H1 (cell line): ENCODE measurements around the gene GEMIN2. TPM values are rescaled to one million over a fixed set of nuclear protein-coding genes. Genes with fewer than 3 reads are reported as not detected.

ENCODE experiments used
- CTCF ChIA-PET: fragments of 300-600 bp; sonication (Branson Sonifier 250); formaldehyde crosslinking; loops from one replicate; lab custom pipeline; 2021; ENCODE audit not compliant: partially characterized antibody; lab: Charles Lee
- POLR2A ChIA-PET: fragments of 300-600 bp; sonication (Branson Sonifier 250); formaldehyde crosslinking; loops from one replicate; lab custom pipeline; 2021; ENCODE audit warnings: inconsistent platforms; ENCODE audit not compliant: partially characterized antibody; lab: Charles Lee
- DNase-seq, 2 experiments: peaks; one replicate each; pipeline versions ENCODE4 v3.0.0 to v3.0.0-alpha.2; 2010 to 2022; ENCODE audit warnings: low spot score in 2 of 2, low read depth in 1 of 2, mixed read lengths in 1 of 2
- FAIRE-seq: peaks from 2 replicates; lab custom pipeline; 2011; peaks lifted over from hg19 to GRCh38; lab: Jason Lieb, UNC
- H2AFZ ChIP-seq: 2 replicates; pipeline ENCODE4 v1.8.1; 2012; ENCODE audit warnings: low read length, inconsistent platforms
- H2AK5ac ChIP-seq: 2 replicates; pipeline ENCODE4 v1.6.1; 2013; ENCODE audit warnings: low read depth, low read length
- H2BK120ac ChIP-seq: replicated peaks from 2 replicates; pipeline ENCODE3; 2013; ENCODE audit warnings: low read depth, low read length, inconsistent platforms
- H2BK12ac ChIP-seq: 2 replicates; pipeline ENCODE4 v1.6.1; 2013; ENCODE audit warnings: low read depth, low read length
- H2BK15ac ChIP-seq: 2 replicates; pipeline ENCODE4 v1.6.1; 2013; ENCODE audit warnings: low read length
- H2BK20ac ChIP-seq: 2 replicates; pipeline ENCODE4 v1.6.1; 2013; ENCODE audit warnings: low read length
- H2BK5ac ChIP-seq: 2 replicates; pipeline ENCODE4 v1.6.1; 2013; ENCODE audit warnings: low read depth, low read length
- H3K14ac ChIP-seq: 2 replicates; pipeline ENCODE4 v1.6.1; 2013; ENCODE audit warnings: inconsistent platforms; ENCODE audit not compliant: insufficient read length
- H3K18ac ChIP-seq: 2 replicates; pipeline ENCODE4 v1.6.1; 2013; ENCODE audit warnings: low read length; ENCODE audit errors: extremely low read depth
- H3K23ac ChIP-seq: 2 replicates; pipeline ENCODE4 v1.6.1; 2013; ENCODE audit warnings: inconsistent platforms; ENCODE audit not compliant: insufficient read length
- H3K23me2 ChIP-seq: 2 replicates; pipeline ENCODE4 v1.6.1; 2013; ENCODE audit warnings: low read depth, low read length
- H3K27ac ChIP-seq: 2 replicates; pipeline ENCODE4 v1.6.1; 2011; ENCODE audit warnings: low read depth, low read length, inconsistent platforms
- H3K27me3 ChIP-seq, 4 experiments: replicated peaks in 1 of 4; 1 replicate in 1 of 4; 2 replicates in 3 of 4; pipeline versions ENCODE4 v1.6.1 to v1.8.1; 2011 to 2013; ENCODE audit warnings: low read length in 3 of 4, mild to moderate bottlenecking in 3 of 4, inconsistent platforms in 2 of 4, mixed read lengths in 2 of 4, moderate library complexity in 1 of 4; ENCODE audit not compliant: control insufficient read depth in 3 of 4, insufficient read depth in 3 of 4; ENCODE audit errors: extremely low read depth in 1 of 4
- H3K36me3 ChIP-seq, 4 experiments: 2 replicates each; pipeline versions ENCODE4 v1.6.1 to v1.8.1; 2011 to 2013; ENCODE audit warnings: mild to moderate bottlenecking in 4 of 4, low read length in 3 of 4, moderate library complexity in 2 of 4, control low read depth in 1 of 4, inconsistent platforms in 1 of 4; ENCODE audit not compliant: insufficient read depth in 4 of 4, control insufficient read depth in 2 of 4
- H3K4ac ChIP-seq: replicated peaks from 2 replicates; pipeline ENCODE3; 2013; ENCODE audit warnings: low read length, low read depth, mixed read lengths, inconsistent platforms; ENCODE audit not compliant: insufficient read length
- H3K4me1 ChIP-seq, 4 experiments: replicated peaks in 1 of 4; 1 replicate in 1 of 4; 2 replicates in 3 of 4; pipeline versions ENCODE4 v1.6.1 to v1.8.1; 2011 to 2013; ENCODE audit warnings: low read length in 3 of 4, inconsistent platforms in 2 of 4, mixed read lengths in 1 of 4; ENCODE audit not compliant: insufficient read depth in 4 of 4, control insufficient read depth in 3 of 4
- H3K4me2 ChIP-seq, 2 experiments: 2 replicates each; pipeline versions ENCODE4 v1.6.1 to v1.8.1; 2011 to 2013; ENCODE audit warnings: low read depth in 2 of 2, low read length in 2 of 2, control low read depth in 1 of 2, inconsistent platforms in 1 of 2, mild to moderate bottlenecking in 1 of 2; ENCODE audit not compliant: insufficient read depth in 1 of 2
- H3K4me3 ChIP-seq, 4 experiments: fragments of 200-600, 300-600 bp in 1 of 4; sonication (generic), shearing (Covaris generic), sonication (Bioruptor Twin) in 1 of 4; 2 replicates each; pipeline versions ENCODE4 v1.5.1 to v1.8.1; 2011 to 2016; ENCODE audit warnings: low read length in 4 of 4, low read depth in 3 of 4, control low read depth in 2 of 4, inconsistent platforms in 2 of 4, mild to moderate bottlenecking in 2 of 4, mixed read lengths in 1 of 4, moderate library complexity in 1 of 4; ENCODE audit not compliant: insufficient read depth in 2 of 4; ENCODE audit errors: extremely low read depth in 1 of 4
- H3K56ac ChIP-seq: replicated peaks from 2 replicates; pipeline ENCODE3; 2013; ENCODE audit warnings: low read depth, mild to moderate bottlenecking, mixed read lengths, low read length, inconsistent platforms; ENCODE audit not compliant: insufficient read length
- H3K79me1 ChIP-seq: 2 replicates; pipeline ENCODE4 v1.6.1; 2013; ENCODE audit warnings: low read depth, low read length, control low read depth
- H3K79me2 ChIP-seq, 2 experiments: 2 replicates each; pipeline versions ENCODE4 v1.6.1 to v1.8.1; 2012 to 2013; ENCODE audit warnings: low read length in 2 of 2, mild to moderate bottlenecking in 2 of 2, inconsistent platforms in 1 of 2; ENCODE audit not compliant: insufficient read depth in 2 of 2, control insufficient read depth in 1 of 2
- H3K9ac ChIP-seq, 4 experiments: replicated peaks in 1 of 4; 1 replicate in 1 of 4; 2 replicates in 3 of 4; pipeline versions ENCODE4 v1.6.1 to v1.8.1; 2011 to 2013; ENCODE audit warnings: low read depth in 3 of 4, low read length in 3 of 4, control low read depth in 2 of 4, mild to moderate bottlenecking in 2 of 4, moderate library complexity in 2 of 4, inconsistent platforms in 1 of 4; ENCODE audit errors: extremely low read depth in 1 of 4
- H3K9me3 ChIP-seq, 2 experiments: 2 replicates each; pipeline versions ENCODE4 v1.6.1 to v1.8.1; 2012 to 2013; ENCODE audit warnings: mild to moderate bottlenecking in 2 of 2, moderate library complexity in 2 of 2, control low read depth in 1 of 2, inconsistent platforms in 1 of 2, low read depth in 1 of 2, low read length in 1 of 2, mixed read lengths in 1 of 2; ENCODE audit not compliant: insufficient read depth in 2 of 2
- H4K20me1 ChIP-seq, 2 experiments: replicated peaks in 1 of 2; 2 replicates each; pipeline versions ENCODE3 to v1.8.1; 2011 to 2013; ENCODE audit warnings: inconsistent platforms in 2 of 2, low read length in 2 of 2, mild to moderate bottlenecking in 1 of 2; ENCODE audit not compliant: insufficient read depth in 2 of 2, control insufficient read depth in 1 of 2
- H4K5ac ChIP-seq: 2 replicates; pipeline ENCODE4 v1.6.1; 2013; ENCODE audit warnings: low read length, low read depth, mixed read lengths, inconsistent platforms; ENCODE audit not compliant: insufficient read length
- H4K8ac ChIP-seq: 2 replicates; pipeline ENCODE4 v1.8.0; 2013; ENCODE audit warnings: mild to moderate bottlenecking, moderate library complexity, low read length, inconsistent platforms; ENCODE audit not compliant: insufficient read depth; ENCODE audit errors: extremely low read depth
- H4K91ac ChIP-seq: replicated peaks from 2 replicates; pipeline ENCODE3; 2013; ENCODE audit warnings: low read length, mixed read lengths, inconsistent platforms; ENCODE audit not compliant: insufficient read length
- CBX5 ChIP-seq: fragments of 300-800, 300-1000 bp; sonication (generic); IDR thresholded peaks from 2 replicates; pipeline ENCODE4 v1.7.1; 2016; ENCODE audit warnings: antibody characterized with exemption, low read length, low read depth
- CREB1 ChIP-seq: IDR thresholded peaks from 2 replicates; pipeline ENCODE4 v1.6.1; 2012; ENCODE audit warnings: inconsistent platforms
- FOSL1 ChIP-seq: IDR thresholded peaks from 2 replicates; pipeline ENCODE4 v1.6.1; 2011; ENCODE audit warnings: mild to moderate bottlenecking, low read depth, low read length, moderate library complexity; ENCODE audit not compliant: insufficient read depth
- HDAC2 ChIP-seq, 2 experiments: fragments of 300-600 bp in 1 of 2; sonication (generic) in 1 of 2; IDR thresholded peaks; 2 replicates each; pipeline ENCODE4 v1.6.1; 2011 to 2012; ENCODE audit warnings: low read depth in 2 of 2, low read length in 2 of 2, mild to moderate bottlenecking in 2 of 2, moderate library complexity in 2 of 2, borderline replicate concordance in 1 of 2, inconsistent platforms in 1 of 2
- HDAC6 ChIP-seq: IDR thresholded peaks from one replicate; pipeline ENCODE4 v1.7.1; 2012; ENCODE audit warnings: low read depth, mild to moderate bottlenecking, inconsistent platforms, low read length, moderate library complexity
- JUND ChIP-seq: IDR thresholded peaks from 2 replicates; pipeline ENCODE4 v1.6.1; 2011; ENCODE audit warnings: mild to moderate bottlenecking, improper control_type of control experiment, low read length
- KDM1A ChIP-seq: fragments of 200-600, 300-600 bp; sonication (generic); IDR thresholded peaks from 2 replicates; pipeline ENCODE4 v1.7.1; 2016; ENCODE audit warnings: mild to moderate bottlenecking, low read length, borderline replicate concordance
- POU5F1 ChIP-seq: IDR thresholded peaks from 2 replicates; pipeline ENCODE4 v1.6.1; 2011; ENCODE audit warnings: low read depth, mild to moderate bottlenecking, low read length, moderate library complexity
- RXRA ChIP-seq: IDR thresholded peaks from 2 replicates; pipeline ENCODE4 v1.6.1; 2011; ENCODE audit warnings: low read depth, mild to moderate bottlenecking, low read length, moderate library complexity; ENCODE audit not compliant: insufficient read depth
- SIN3A ChIP-seq, 2 experiments: IDR thresholded peaks in 1 of 2; conservative IDR thresholded peaks in 1 of 2; 2 replicates each; pipeline ENCODE4 v1.6.1; 2011 to 2012; ENCODE audit warnings: low read length in 2 of 2, improper control_type of control experiment in 1 of 2, low read depth in 1 of 2, mild to moderate bottlenecking in 1 of 2
- SP4 ChIP-seq: IDR thresholded peaks from 2 replicates; pipeline ENCODE4 v1.6.1; 2012; ENCODE audit warnings: low read length, inconsistent platforms
- TAF7 ChIP-seq: optimal IDR thresholded peaks from 2 replicates; pipeline ENCODE3; 2011; ENCODE audit warnings: low read depth, mild to moderate bottlenecking, inconsistent platforms, low read length, moderate library complexity, borderline replicate concordance
- polyA plus RNA-seq, 7 experiments: library from polyadenylated mRNA; depleted of rRNA in 3 of 7; stranded (reverse) in 5 of 7; unstranded in 2 of 7; fragments of >200 nt in 5 of 7; fragments of 200-250 nt in 2 of 7; gene quantifications; 1 replicate in 5 of 7; 2 replicates in 1 of 7; 4 replicates in 1 of 7; pipeline versions ENCODE4 v1.2.1 to v1.2.3, GENCODE V29; 2011 to 2013; ENCODE audit warnings: missing spikeins in 2 of 7, mixed read lengths in 2 of 7
- total RNA-seq: library from RNA; stranded (reverse); fragmentation: NEBNext Ultra II Directional; extraction: Animal tissue kit (Norgen Biotek cat#: 25700); gene quantifications from 2 replicates; pipeline ENCODE4 v1.2.1, GENCODE V29; 2021

The GEMIN2 gene
- total and polyA plus RNA-seq, 2 of the 8 experiments (the other 6 are each of a cell fraction or from before 2014, with no cell fraction given): 29.1 to 30.8 TPM

GRCh38 chr14:39099748-39100147 is 14.4 kb upstream of the GEMIN2 start:
- no peak overlapping the region for H4K91ac ChIP-seq
- H4K20me1 ChIP-seq: no peaks in the 10 kb centered on the region
- peak overlapping the region in 1 of 4 experiments; percentile 10; a peak in 1 of 8 replicates for H3K4me3 ChIP-seq
- H2AFZ ChIP-seq: no peak overlapping the region
- H3K4me2 ChIP-seq: peak overlapping the region in 1 of 2 experiments; percentile 31; a peak in 1 of 4 replicates
- peaks cover 2% of the 10 kb centered on the region; the same call in 1 of the 2 replicates for H3K79me1 ChIP-seq
- H3K14ac ChIP-seq: no peak overlapping the region
- no peak overlapping the region for H4K8ac ChIP-seq
- peaks cover 0 to 57% of the 10 kb centered on the region in 2 experiments; a peak in 3 of 4 replicates for H3K79me2 ChIP-seq
- H4K5ac ChIP-seq: no peak overlapping the region
- H3K18ac ChIP-seq: no peak overlapping the region
- H3K56ac ChIP-seq: no peak overlapping the region
- no peak overlapping the region for H3K27ac ChIP-seq
- H3K4ac ChIP-seq: no peak overlapping the region
- H2BK15ac ChIP-seq: no peak overlapping the region
- no peak overlapping the region for H2BK120ac ChIP-seq
- H3K4me1 ChIP-seq: peaks cover 0 to 3% (median 2%) of the 10 kb centered on the region in 4 experiments; a peak in 4 of 7 replicates
- peaks cover 3% of the 10 kb centered on the region; the same call in 1 of the 2 replicates for H3K23me2 ChIP-seq
- no peak overlapping the region for H2BK5ac ChIP-seq
- H3K9me3 ChIP-seq: no peaks in the 10 kb centered on the region
- ChIA-PET POLR2A (interaction anchor here (1.1 to 2.9 kb wide), 3 partner anchors 15 to 80 kb away, joined by 3 to 7 read pairs (median 6); no protein-coding TSS in a partner anchor), CTCF (interaction anchor here (0.8 to 1.0 kb wide), 2 partner anchors 8 to 66 kb away, joined by 3 read pairs; no protein-coding TSS in a partner anchor)
- H3K27me3 ChIP-seq: no peaks in the 10 kb centered on the region
- H3K9ac ChIP-seq: no peak overlapping the region; a peak in 1 of 7 replicates
- no peak overlapping the region for H2BK20ac ChIP-seq
- no peak overlapping the region for H2BK12ac ChIP-seq
- FAIRE-seq (no peak), DNase-seq (no peak)
- no peak for TF ChIP-seq CBX5
- no peak for TF ChIP-seq SP4
- TF ChIP-seq SIN3A (conservative IDR thresholded peaks at IDR 0.05 in 1 of 2, IDR thresholded peaks at IDR 0.05 in 1 of 2; ENCODE audit: low read depth in 1 of 2, low read length in 2 of 2): no peak
- no peak for TF ChIP-seq HDAC6
- no peak for TF ChIP-seq JUND
- no peak for TF ChIP-seq POU5F1
- TF ChIP-seq RXRA: no peak
- TF ChIP-seq TAF7: no peak
- no peak for TF ChIP-seq FOSL1
- TF ChIP-seq CREB1: no peak
- TF ChIP-seq KDM1A: no peak
- TF ChIP-seq HDAC2 (IDR thresholded peaks at IDR 0.05; ENCODE audit: borderline replicate concordance in 1 of 2, low read depth in 2 of 2, low read length in 2 of 2): no peak
- H3K23ac ChIP-seq: no peak overlapping the region
- no peak overlapping the region for H2AK5ac ChIP-seq
- H3K36me3 ChIP-seq: peaks cover 3 to 13% (median 5%) of the 10 kb centered on the region in 4 experiments; a peak in 6 of 8 replicates
